RWPE2 (cell line): Measurements from ENCODE around the gene SLC26A2.

ENCODE experiments used
- ATAC-seq: fragments of 200-7000 bp; cut with Tn5 transposase; 3 replicates; pipeline ENCODE4 v1.9.1; 2021; ENCODE audit warnings: low read depth
- DNase-seq: peaks from one replicate; pipeline ENCODE4 v3.0.0-alpha.2; 2020; ENCODE audit warnings: low spot score
- H3K27ac ChIP-seq: fragments of 450-650 bp; 2 replicates; pipeline ENCODE4 v1.5.1; 2017; ENCODE audit warnings: mild to moderate bottlenecking; ENCODE audit not compliant: poor library complexity, severe bottlenecking
- H3K27me3 ChIP-seq: fragments of 250-450 bp; sonication (Bioruptor Pico); 2 replicates; pipeline ENCODE4 v1.5.1; 2021; ENCODE audit warnings: mild to moderate bottlenecking, moderate library complexity; ENCODE audit not compliant: insufficient read depth, poor library complexity, severe bottlenecking
- H3K36me3 ChIP-seq: fragments of 250-450 bp; sonication (Bioruptor Pico); 2 replicates; pipeline ENCODE4 v1.5.1; 2020; ENCODE audit warnings: low read depth, mild to moderate bottlenecking, moderate library complexity
- H3K4me1 ChIP-seq: fragments of 250-450 bp; sonication (Bioruptor Pico); 2 replicates; pipeline ENCODE4 v1.5.1; 2021; ENCODE audit warnings: mild to moderate bottlenecking, moderate library complexity; ENCODE audit not compliant: insufficient read depth, poor library complexity, severe bottlenecking
- H3K4me3 ChIP-seq: fragments of 250-450 bp; sonication (Bioruptor Pico); 2 replicates; pipeline ENCODE4 v1.5.1; 2021; ENCODE audit warnings: mild to moderate bottlenecking, moderate library complexity; ENCODE audit not compliant: severe bottlenecking
- H3K9me3 ChIP-seq: fragments of 250-450 bp; sonication (Bioruptor Pico); 2 replicates; pipeline ENCODE4 v1.5.1; 2021; ENCODE audit warnings: mild to moderate bottlenecking, moderate library complexity; ENCODE audit not compliant: severe bottlenecking
- CTCF ChIP-seq: fragments of 450-650 bp; IDR thresholded peaks from one replicate; pipeline ENCODE4 v1.5.1; 2017; ENCODE audit warnings: mild to moderate bottlenecking, moderate library complexity; ENCODE audit not compliant: poor library complexity, severe bottlenecking

The SLC26A2 gene

DNA sequence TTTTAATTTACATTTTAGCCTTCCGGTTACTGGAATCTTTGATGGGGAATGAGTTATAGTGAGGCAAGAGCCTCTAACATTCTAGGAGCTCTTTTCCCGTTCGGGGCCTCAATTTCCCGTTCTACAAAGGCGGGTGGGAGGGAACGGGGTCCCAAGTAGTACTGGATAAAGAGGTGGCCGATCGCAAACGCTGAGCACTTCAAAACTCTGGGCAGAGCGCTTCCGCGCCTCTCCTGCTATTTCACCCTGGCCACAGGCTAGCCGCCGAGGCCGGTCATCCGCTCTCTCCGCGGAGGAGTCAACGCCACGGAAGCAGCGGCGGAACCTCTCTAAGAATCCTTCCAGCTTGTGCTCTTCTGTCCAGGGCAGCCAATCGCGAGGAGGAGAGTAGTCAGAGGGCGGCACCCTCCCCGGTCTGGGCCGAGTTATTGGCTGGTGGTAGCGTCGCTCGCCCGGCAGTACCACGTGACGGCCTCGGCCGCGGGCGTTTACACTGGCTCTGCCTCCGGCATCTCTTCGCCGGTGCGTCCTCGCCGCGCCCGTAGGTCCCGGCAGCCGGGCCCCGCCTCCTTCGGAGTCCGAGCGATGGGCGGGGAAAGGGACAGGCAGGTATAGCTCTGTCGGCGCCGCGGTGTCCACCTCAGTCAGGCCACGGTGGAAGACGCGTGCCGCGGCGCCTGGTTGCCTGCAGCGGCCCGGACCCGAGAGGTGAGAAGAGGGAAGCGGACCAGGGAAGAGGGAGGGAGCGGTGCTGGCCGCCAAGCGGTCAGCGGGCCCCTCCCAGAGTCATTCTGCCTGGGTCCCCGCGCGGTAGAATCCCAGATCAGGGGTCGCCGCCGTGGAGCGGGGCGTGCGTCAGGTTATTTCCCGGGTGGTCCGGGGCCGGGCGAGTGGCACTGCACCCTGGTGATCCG lies at the start of gene SLC26A2:
TSS of gene SLC26A2 (plus strand) at position 487 of the 914 bp plus-strand sequence. CDS start 16,895 bp downstream, outside the sequence.
- no peak for TF ChIP-seq CTCF
- H3K27me3 ChIP-seq = no peaks in the 10 kb centered on the region
- H3K36me3 ChIP-seq = no peaks in the 10 kb centered on the region
- peak within 1 kb of the TSS; percentile 79 for H3K27ac ChIP-seq
- H3K4me3 ChIP-seq = peak within 1 kb of the TSS; percentile 59
- no peaks in the 10 kb centered on the region for H3K9me3 ChIP-seq
- DNase-seq (peak; percentile 99), ATAC-seq (peak; percentile 96)
- H3K4me1 ChIP-seq = peaks cover 15% of the 10 kb centered on the region

GRCh38 chr5:149911031-149911430 lies 49.5 kb upstream of the SLC26A2 start:
- Histone ChIP-seq H3K27ac (no peak overlapping the region), H3K4me1 (peaks cover 11% of the 10 kb centered on the region), H3K36me3 (no peaks in the 10 kb centered on the region), H3K9me3 (no peaks in the 10 kb centered on the region), H3K27me3 (no peaks in the 10 kb centered on the region), H3K4me3 (no peak overlapping the region)
- DNase-seq (no peak), ATAC-seq (no peak)
- TF ChIP-seq CTCF = no peak

- H3K27ac ChIP-seq = no peak overlapping the region
- H3K36me3 ChIP-seq = no peaks in the 10 kb centered on the region
- TF ChIP-seq CTCF = no peak
- peaks cover 24% of the 10 kb centered on the region for H3K4me1 ChIP-seq
- ATAC-seq (no peak), DNase-seq (no peak)
- H3K4me3 ChIP-seq = no peak overlapping the region
- H3K27me3 ChIP-seq = no peaks in the 10 kb centered on the region
- H3K9me3 ChIP-seq = no peaks in the 10 kb centered on the region
Observed at GRCh38 chr5:149912226-149912871, 48.2 kb upstream of the SLC26A2 start.

DNA sequence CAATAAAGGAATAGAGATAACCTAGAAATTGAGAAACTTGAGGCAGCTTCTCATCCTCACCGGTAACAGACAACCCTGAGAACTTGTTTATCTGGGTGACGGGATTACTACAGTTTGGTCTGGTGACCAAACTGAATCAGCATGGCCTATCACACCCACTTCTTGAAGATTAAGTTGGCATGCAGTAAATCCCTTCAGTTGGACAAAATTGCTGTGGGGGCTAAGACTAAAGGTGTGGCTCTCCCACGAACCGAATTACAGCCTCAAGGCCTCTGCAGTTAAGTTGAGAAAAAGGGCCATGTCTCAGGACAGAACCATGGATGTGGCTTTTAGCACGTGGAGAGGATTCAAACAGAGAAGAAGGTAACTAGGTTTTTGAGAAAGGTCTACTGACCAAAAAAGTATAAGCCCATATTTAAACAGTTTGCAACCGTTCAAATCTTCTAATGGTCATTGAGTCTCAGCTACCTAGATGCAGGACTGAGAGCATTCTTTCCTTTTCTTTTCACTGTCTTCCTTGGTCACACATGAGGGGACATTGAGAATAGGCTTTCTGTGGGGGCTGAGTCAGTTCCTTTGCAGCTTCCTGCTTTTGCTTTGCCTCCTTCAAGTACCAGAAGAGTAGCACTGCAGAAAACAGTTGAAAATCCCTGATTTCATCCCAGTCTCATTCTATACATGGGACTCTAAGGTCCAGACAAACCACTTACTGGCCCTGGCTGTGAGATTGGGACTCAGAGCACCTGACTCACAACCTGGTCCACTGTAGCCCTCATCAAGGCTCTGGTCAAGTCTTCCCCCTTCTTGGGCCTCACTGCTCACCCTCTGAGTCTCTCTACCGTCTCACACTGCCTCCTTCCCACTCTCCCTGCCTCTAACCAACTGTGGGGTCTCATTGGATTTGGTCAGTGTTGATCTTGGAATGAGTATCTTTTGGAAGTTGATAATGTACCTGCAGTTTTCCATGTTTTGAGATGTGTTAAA lies 46.8 kb upstream of the SLC26A2 start:
- H3K27ac ChIP-seq = peak overlapping the region; percentile 82
- H3K27me3 ChIP-seq = no peaks in the 10 kb centered on the region
- no peaks in the 10 kb centered on the region for H3K9me3 ChIP-seq
- no peaks in the 10 kb centered on the region for H3K36me3 ChIP-seq
- peaks cover 25% of the 10 kb centered on the region for H3K4me1 ChIP-seq
- ATAC-seq (no peak), DNase-seq (no peak)
- TF ChIP-seq CTCF = no peak
- no peak overlapping the region for H3K4me3 ChIP-seq
